Nephron (organoid): ENCODE data around the gene SYNE2.

ENCODE experiments used
- H3K27ac Mint-ChIP-seq, 3 experiments: 2 replicates each; pipeline ENCODE4 v1.8.0; 2020; ENCODE audit warnings: mixed read lengths in 3 of 3, mild to moderate bottlenecking in 2 of 3, moderate library complexity in 1 of 3
- H3K27me3 Mint-ChIP-seq: 2 replicates; pipeline ENCODE4 v1.8.0; 2021; ENCODE audit warnings: low read depth, mild to moderate bottlenecking, moderate library complexity, mixed read lengths
- H3K36me3 Mint-ChIP-seq: 2 replicates; pipeline ENCODE4 v1.8.0; 2020; ENCODE audit warnings: low read depth, mixed read lengths
- H3K4me1 Mint-ChIP-seq: 2 replicates; pipeline ENCODE4 v1.8.0; 2020; ENCODE audit warnings: mixed read lengths
- H3K4me3 Mint-ChIP-seq, 3 experiments: 2 replicates each; pipeline ENCODE4 v1.8.0; 2020; ENCODE audit warnings: mild to moderate bottlenecking in 3 of 3, mixed read lengths in 3 of 3, moderate library complexity in 2 of 3
- H3K9me3 Mint-ChIP-seq: 2 replicates; pipeline ENCODE4 v1.8.0; 2020; ENCODE audit warnings: mixed read lengths
- TF ChIP-seq, protein P1 (sequence below), 3 experiments: fragments of 200-600 bp; sonication (generic); IDR thresholded peaks; one replicate each; pipeline ENCODE4 v1.5.0; 2021; ENCODE audit warnings: antibody characterized with exemption in 3 of 3; ENCODE audit not compliant: unreplicated experiment in 3 of 3

The SYNE2 gene

DNA sequence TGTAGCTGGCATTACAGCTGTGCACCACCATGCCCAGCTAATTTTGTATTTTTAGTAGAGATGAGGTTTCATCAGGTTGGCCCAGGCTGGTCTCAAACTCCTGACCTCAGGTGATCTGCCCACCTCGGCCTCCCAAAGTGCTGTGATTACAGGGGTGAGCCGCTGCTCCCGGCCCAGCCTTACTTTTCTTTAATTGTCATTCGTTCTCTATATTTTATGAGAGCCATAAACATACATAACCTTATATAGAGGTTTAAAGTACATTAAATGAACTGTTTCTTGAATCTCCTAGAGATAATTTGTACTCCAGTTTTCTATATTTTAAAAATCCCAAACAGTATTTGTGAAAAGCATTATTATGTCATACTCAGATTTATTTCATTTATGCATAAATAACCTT, 98.6 kb downstream of the SYNE2 start:
- H3K36me3 Mint-ChIP-seq = peaks cover 26% of the 10 kb centered on the region
- H3K27ac Mint-ChIP-seq = no peak overlapping the region
- H3K27me3 Mint-ChIP-seq = no peaks in the 10 kb centered on the region
- H3K4me3 Mint-ChIP-seq = no peak overlapping the region
- no peaks in the 10 kb centered on the region for H3K9me3 Mint-ChIP-seq
- no peaks in the 10 kb centered on the region for H3K4me1 Mint-ChIP-seq
- TF ChIP-seq, protein P1, sequence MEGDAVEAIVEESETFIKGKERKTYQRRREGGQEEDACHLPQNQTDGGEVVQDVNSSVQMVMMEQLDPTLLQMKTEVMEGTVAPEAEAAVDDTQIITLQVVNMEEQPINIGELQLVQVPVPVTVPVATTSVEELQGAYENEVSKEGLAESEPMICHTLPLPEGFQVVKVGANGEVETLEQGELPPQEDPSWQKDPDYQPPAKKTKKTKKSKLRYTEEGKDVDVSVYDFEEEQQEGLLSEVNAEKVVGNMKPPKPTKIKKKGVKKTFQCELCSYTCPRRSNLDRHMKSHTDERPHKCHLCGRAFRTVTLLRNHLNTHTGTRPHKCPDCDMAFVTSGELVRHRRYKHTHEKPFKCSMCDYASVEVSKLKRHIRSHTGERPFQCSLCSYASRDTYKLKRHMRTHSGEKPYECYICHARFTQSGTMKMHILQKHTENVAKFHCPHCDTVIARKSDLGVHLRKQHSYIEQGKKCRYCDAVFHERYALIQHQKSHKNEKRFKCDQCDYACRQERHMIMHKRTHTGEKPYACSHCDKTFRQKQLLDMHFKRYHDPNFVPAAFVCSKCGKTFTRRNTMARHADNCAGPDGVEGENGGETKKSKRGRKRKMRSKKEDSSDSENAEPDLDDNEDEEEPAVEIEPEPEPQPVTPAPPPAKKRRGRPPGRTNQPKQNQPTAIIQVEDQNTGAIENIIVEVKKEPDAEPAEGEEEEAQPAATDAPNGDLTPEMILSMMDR (IDR thresholded peaks at IDR 0.05; ENCODE audit: unreplicated experiment in 3 of 3) = no peak

DNA sequence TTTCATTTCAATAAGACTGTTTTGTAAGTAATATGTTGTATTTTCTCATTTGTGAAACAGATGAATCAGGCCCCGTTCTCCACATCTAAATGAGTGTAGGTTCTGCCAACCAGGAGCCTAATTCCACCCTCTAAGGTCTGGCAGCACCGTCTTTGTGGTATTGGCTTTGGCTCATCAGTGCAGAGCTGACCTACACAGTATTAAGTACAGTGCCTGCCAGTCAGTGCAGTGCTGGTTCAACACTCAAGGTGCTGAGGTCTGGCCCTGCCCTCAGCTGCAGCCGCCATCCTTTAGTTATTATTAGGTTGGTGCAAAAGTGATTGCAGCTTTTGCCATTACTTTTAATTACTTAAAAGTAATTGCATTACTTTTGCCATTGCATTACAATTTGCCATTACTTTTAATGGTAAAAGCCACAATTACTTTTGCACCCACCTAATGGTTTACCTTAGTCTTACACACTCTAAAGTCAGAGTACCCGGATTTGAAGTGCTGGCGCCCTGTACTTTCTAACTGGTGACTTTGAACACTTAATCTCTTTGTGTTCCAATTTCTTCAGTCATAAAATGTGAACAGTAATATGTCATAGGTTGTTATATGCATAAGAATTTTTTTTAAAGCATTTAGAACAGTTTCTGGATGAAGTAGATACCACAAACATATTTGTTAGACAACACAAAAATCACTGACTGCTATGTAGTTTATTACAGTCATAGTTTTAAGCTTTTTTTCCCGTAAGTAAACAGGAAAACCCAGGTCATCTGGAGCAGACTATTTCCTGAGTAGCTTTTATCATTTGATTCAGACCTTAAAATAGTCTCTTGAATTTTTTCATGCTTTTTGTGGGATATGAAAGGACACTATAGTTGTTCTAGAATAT, 99.5 kb downstream of the SYNE2 start:
- no peaks in the 10 kb centered on the region for H3K9me3 Mint-ChIP-seq
- peaks cover 29% of the 10 kb centered on the region for H3K36me3 Mint-ChIP-seq
- no peak overlapping the region for H3K4me3 Mint-ChIP-seq
- no peaks in the 10 kb centered on the region for H3K4me1 Mint-ChIP-seq
- no peak overlapping the region for H3K27ac Mint-ChIP-seq
- TF ChIP-seq, protein P1 (IDR thresholded peaks at IDR 0.05; ENCODE audit: unreplicated experiment in 3 of 3) = no peak
- H3K27me3 Mint-ChIP-seq = no peaks in the 10 kb centered on the region

DNA sequence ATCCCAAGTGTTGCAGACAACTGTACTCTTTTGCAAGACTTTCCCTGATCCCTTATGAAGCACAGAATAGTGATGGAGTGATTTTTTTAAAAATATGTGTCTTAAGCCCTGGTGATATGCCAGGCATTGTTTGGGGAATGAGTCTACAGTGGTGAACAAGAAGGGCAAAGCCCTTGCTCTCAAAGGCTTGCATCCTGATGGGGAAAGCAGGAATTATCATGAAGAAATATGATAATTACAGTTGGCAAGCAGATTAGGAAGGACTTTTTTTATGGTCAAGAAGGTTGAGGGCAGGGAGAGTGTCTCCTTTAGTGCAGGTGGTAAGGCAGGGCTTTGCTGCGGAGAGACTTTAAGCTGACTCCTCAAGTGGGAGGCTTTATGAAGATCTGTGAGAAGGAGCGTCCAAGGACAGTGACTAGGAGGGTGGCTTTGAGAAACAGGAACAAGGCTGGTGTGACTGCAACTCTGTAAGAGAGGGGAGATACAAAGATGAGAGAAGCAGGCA, 100.2 kb downstream of the SYNE2 start:
- H3K27me3 Mint-ChIP-seq = no peaks in the 10 kb centered on the region
- no peaks in the 10 kb centered on the region for H3K4me1 Mint-ChIP-seq
- H3K9me3 Mint-ChIP-seq = no peaks in the 10 kb centered on the region
- H3K4me3 Mint-ChIP-seq = no peak overlapping the region
- H3K27ac Mint-ChIP-seq = no peak overlapping the region
- peaks cover 29% of the 10 kb centered on the region for H3K36me3 Mint-ChIP-seq
- TF ChIP-seq, protein P1 (IDR thresholded peaks at IDR 0.05; ENCODE audit: unreplicated experiment in 3 of 3) = no peak

DNA sequence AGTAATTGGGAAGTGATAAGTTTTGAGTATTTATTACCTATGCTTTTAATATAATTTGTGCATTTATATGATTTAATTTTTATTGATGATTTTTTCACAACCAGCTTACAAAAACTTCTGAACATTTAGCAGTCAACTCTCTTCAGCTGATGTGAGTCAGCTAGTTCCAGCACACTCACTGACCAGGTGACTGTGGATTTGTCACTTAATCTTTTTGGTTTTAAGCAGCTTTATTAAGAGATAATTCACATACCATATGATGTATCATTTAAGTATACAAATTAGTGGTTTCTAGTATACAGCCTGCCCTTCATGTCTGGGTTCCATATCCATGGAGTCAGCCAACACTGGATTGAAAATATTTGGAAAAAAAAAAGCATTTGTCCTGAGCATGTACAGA, 103.5 kb downstream of the SYNE2 start:
- TF ChIP-seq, protein P1 (IDR thresholded peaks at IDR 0.05; ENCODE audit: unreplicated experiment in 3 of 3) = no peak
- no peaks in the 10 kb centered on the region for H3K9me3 Mint-ChIP-seq
- peaks cover 22% of the 10 kb centered on the region for H3K36me3 Mint-ChIP-seq
- H3K27ac Mint-ChIP-seq = no peak overlapping the region
- peaks cover 6% of the 10 kb centered on the region for H3K4me1 Mint-ChIP-seq
- no peak overlapping the region for H3K4me3 Mint-ChIP-seq
- H3K27me3 Mint-ChIP-seq = no peaks in the 10 kb centered on the region

DNA sequence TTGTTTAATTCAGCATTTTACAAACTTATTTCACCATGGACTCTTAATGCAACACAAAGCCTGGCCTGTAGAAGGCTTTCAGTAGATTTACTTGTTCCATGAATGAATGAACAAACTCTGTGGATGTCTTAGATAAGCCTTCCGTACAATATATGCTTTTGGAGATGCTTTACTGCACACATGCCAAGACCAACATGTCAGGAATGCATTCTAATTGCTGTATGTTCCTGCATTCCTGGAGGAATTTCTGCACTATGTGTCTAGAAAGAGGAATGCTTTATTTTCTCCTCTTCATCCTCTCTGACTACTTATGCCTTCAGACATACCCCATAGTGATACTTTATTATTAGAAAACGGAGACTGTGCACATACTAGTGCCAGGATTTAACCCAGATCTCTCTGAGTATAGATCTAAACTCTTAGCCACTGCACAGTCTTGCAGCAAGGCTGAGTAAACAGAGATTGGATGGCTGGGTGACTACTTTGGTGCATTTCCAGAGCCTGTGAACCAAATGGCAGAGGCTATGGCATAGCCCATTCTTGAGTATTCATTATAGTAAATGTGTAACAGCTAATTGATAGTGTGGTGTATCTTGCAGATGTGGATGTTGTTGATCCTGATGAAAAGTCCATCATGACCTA, 108.2 kb downstream of the SYNE2 start:
- TF ChIP-seq, protein P1 (IDR thresholded peaks at IDR 0.05; ENCODE audit: unreplicated experiment in 3 of 3) = no peak
- no peaks in the 10 kb centered on the region for H3K27me3 Mint-ChIP-seq
- H3K4me1 Mint-ChIP-seq = peaks cover 21% of the 10 kb centered on the region
- H3K4me3 Mint-ChIP-seq = no peak overlapping the region
- no peaks in the 10 kb centered on the region for H3K9me3 Mint-ChIP-seq
- peaks cover 4% of the 10 kb centered on the region for H3K36me3 Mint-ChIP-seq
- H3K27ac Mint-ChIP-seq = peak overlapping the region; percentile 50 to 73 (median 61)
